ENCODE data around the gene ZNF628. TPM values are rescaled to one million over a fixed set of nuclear protein-coding genes. Genes with fewer than 3 reads are reported as not detected.

ZNF628 gene
- total RNA-seq, 1 experiment from 2014 or later, result 21.7 TPM

DNA sequence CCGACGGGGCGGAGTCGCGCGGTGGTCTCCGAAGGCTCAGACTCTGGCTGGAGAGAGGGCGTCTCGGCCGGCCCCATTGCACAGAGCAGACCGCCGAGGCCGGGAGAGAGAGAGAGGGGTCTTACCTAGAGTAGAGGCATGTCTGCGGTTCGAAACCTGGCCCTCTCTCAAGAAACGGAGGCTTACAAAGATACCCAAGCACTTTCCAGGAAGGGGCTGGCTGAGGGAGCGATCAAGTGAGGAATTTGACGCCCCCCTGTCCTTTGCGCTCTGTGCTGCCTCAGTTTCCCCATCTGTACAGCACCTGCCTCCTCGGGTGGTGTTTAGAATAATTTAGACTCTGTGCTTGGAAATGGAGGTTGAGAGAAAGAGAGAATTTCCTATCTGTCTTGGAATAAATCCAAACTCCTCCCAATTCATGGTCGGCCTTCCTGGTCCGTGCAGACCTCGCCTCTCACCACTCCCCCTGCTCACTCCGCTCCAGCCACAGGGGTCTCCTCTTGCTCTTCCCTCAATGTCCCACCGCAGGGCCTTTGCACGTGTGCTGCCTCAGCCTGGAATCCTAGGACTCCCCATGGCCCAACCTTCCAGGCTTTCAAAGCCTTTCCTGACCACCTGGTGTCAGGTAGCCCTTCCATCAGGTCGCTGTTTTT, 14.3 kb upstream of the ZNF628 start:
- peaks cover 15% of the 10 kb centered on the region for H3K4me1 ChIP-seq (ENCODE audit: control insufficient read depth, insufficient read depth, low read length)
- intact Hi-C loops (cut with micrococcal nuclease; ENCODE audit: unreplicated experiment) (no loop called here), in situ Hi-C loops (cut with HindIII; ENCODE audit: low pct_unique_long_range_greater_than_20kb, low sequenced_read_pairs) (no loop called here)
- peak overlapping the region; percentile 84 for H3K27ac ChIP-seq (ENCODE audit: low read length)
- no peaks in the 10 kb centered on the region for H3K36me3 ChIP-seq (ENCODE audit: control insufficient read depth, insufficient read depth, low read length)
- no peaks in the 10 kb centered on the region for H3K9me3 ChIP-seq (ENCODE audit: control insufficient read depth, insufficient read depth, low read depth, low read length)
- ChIA-PET POLR2A (interaction anchor here (0.8 to 1.0 kb wide), 3 partner anchors 11 to 46 kb away, joined by 3 to 6 read pairs (median 3); no protein-coding TSS in a partner anchor), CTCF (interaction anchor here (0.6 to 1.3 kb wide), 2 partner anchors 11 to 42 kb away, joined by 3 to 10 read pairs; no protein-coding TSS in a partner anchor)
- no peaks in the 10 kb centered on the region for H3K27me3 ChIP-seq (ENCODE audit: control insufficient read depth, insufficient read depth, low read length)
- DNase-seq (ENCODE audit: low read depth, low spot score) (no peak), ATAC-seq (no peak)
- TSS peak; percentile 86 for BruUV-seq (replicated peaks)
- TF ChIP-seq SIN3A (IDR thresholded peaks at IDR 0.05; ENCODE audit: borderline replicate concordance, insufficient read depth, low read depth, low read length), result no peak
- no peak; the same call in 1 of the 2 replicates for TF ChIP-seq POLR2AphosphoS5 (IDR thresholded peaks at IDR 0.05; ENCODE audit: low read depth, low read length)
- H3K4me3 ChIP-seq (ENCODE audit: low read depth in 2 of 2, low read length in 2 of 2), result peak overlapping the region; percentile 79 to 91

GRCh38 chr19:55462722-55463121, 13.7 kb upstream of the ZNF628 start:
- H3K4me3 ChIP-seq (ENCODE audit: low read depth in 2 of 2, low read length in 2 of 2), result no peak overlapping the region
- intact Hi-C loops (cut with micrococcal nuclease; ENCODE audit: unreplicated experiment), result no loop called here
- BruUV-seq (replicated peaks), result no TSS peak

More at GRCh38 chr19:55462722-55463121, 13.7 kb upstream of the ZNF628 start:
- TF ChIP-seq, protein P1, sequence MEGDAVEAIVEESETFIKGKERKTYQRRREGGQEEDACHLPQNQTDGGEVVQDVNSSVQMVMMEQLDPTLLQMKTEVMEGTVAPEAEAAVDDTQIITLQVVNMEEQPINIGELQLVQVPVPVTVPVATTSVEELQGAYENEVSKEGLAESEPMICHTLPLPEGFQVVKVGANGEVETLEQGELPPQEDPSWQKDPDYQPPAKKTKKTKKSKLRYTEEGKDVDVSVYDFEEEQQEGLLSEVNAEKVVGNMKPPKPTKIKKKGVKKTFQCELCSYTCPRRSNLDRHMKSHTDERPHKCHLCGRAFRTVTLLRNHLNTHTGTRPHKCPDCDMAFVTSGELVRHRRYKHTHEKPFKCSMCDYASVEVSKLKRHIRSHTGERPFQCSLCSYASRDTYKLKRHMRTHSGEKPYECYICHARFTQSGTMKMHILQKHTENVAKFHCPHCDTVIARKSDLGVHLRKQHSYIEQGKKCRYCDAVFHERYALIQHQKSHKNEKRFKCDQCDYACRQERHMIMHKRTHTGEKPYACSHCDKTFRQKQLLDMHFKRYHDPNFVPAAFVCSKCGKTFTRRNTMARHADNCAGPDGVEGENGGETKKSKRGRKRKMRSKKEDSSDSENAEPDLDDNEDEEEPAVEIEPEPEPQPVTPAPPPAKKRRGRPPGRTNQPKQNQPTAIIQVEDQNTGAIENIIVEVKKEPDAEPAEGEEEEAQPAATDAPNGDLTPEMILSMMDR (IDR thresholded peaks at IDR 0.05), result no peak
- TF ChIP-seq SIN3A (IDR thresholded peaks at IDR 0.05; ENCODE audit: borderline replicate concordance, insufficient read depth, low read depth, low read length), result no peak
- no peak for TF ChIP-seq POLR2AphosphoS5 (IDR thresholded peaks at IDR 0.05; ENCODE audit: low read depth, low read length)
- TF ChIP-seq, protein P2, sequence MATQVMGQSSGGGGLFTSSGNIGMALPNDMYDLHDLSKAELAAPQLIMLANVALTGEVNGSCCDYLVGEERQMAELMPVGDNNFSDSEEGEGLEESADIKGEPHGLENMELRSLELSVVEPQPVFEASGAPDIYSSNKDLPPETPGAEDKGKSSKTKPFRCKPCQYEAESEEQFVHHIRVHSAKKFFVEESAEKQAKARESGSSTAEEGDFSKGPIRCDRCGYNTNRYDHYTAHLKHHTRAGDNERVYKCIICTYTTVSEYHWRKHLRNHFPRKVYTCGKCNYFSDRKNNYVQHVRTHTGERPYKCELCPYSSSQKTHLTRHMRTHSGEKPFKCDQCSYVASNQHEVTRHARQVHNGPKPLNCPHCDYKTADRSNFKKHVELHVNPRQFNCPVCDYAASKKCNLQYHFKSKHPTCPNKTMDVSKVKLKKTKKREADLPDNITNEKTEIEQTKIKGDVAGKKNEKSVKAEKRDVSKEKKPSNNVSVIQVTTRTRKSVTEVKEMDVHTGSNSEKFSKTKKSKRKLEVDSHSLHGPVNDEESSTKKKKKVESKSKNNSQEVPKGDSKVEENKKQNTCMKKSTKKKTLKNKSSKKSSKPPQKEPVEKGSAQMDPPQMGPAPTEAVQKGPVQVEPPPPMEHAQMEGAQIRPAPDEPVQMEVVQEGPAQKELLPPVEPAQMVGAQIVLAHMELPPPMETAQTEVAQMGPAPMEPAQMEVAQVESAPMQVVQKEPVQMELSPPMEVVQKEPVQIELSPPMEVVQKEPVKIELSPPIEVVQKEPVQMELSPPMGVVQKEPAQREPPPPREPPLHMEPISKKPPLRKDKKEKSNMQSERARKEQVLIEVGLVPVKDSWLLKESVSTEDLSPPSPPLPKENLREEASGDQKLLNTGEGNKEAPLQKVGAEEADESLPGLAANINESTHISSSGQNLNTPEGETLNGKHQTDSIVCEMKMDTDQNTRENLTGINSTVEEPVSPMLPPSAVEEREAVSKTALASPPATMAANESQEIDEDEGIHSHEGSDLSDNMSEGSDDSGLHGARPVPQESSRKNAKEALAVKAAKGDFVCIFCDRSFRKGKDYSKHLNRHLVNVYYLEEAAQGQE (IDR thresholded peaks at IDR 0.05; ENCODE audit: insufficient read depth in 1 of 2, low read depth in 2 of 2, low read length in 1 of 2), result no peak
- TF ChIP-seq TCF7L2 (IDR thresholded peaks at IDR 0.05; ENCODE audit: low read depth, low read length), result no peak
- POLR2A ChIA-PET, result no interaction called here
- Histone ChIP-seq H3K27me3 (ENCODE audit: control insufficient read depth, insufficient read depth, low read length) (no peaks in the 10 kb centered on the region), H3K27ac (ENCODE audit: low read length) (peak overlapping the region; percentile 84), H3K9me3 (ENCODE audit: control insufficient read depth, insufficient read depth, low read depth, low read length) (no peaks in the 10 kb centered on the region), H3K36me3 (ENCODE audit: control insufficient read depth, insufficient read depth, low read length) (no peaks in the 10 kb centered on the region), H3K4me1 (ENCODE audit: control insufficient read depth, insufficient read depth, low read length) (peaks cover 19% of the 10 kb centered on the region)
- ATAC-seq (no peak), DNase-seq (ENCODE audit: low read depth, low spot score) (no peak)
- CTCF ChIA-PET, result interaction anchor here (1.3 kb wide), 1 partner anchor 42 kb away, joined by 3 read pairs; no protein-coding TSS in a partner anchor
- in situ Hi-C loops (cut with HindIII; ENCODE audit: low pct_unique_long_range_greater_than_20kb, low sequenced_read_pairs), result no loop called here
